ENCODE results near the gene RASA3. TPM values are rescaled to one million over a fixed set of nuclear protein-coding genes. Genes with fewer than 3 reads are reported as not detected.

The RASA3 gene
- total and polyA plus RNA-seq, 2 of the 4 experiments (the other 2 are of a cell fraction): 21.0 to 31.4 TPM

DNA sequence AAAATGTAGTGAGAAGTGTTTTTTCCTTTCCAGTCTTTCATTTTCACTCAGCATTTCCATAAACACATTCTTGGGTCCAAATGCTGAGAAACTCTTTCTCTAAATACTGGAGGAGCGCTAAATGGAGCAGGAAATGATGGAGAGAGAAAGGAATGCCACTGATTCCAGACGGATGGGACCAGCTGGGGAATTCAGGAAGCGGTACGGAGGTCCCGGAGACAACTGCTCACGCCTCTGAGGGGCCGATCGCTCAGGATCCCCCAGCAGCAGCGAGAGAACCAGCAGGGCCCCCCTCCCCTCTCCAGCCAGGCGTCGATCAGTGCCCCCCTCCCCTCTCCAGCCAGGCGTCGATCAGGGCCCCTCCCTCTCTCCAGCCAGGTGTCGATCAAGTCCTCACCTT, 13.2 kb downstream of the RASA3 start:
- Histone ChIP-seq H3K18ac (ENCODE audit: low read depth, low read length) (peak overlapping the region; percentile 94), H3K23ac (ENCODE audit: low read depth, low read length) (peak overlapping the region; percentile 89; the same call in 1 of the 2 replicates), H3K9me1 (ENCODE audit: insufficient read depth, low read length) (peaks cover 31% of the 10 kb centered on the region), H3K4me1 (ENCODE audit: control insufficient read depth, insufficient read depth, low read length) (peaks cover 37% of the 10 kb centered on the region), H3K79me1 (ENCODE audit: low read depth in 1 of 2, low read length in 2 of 2) (peaks cover 11 to 58% of the 10 kb centered on the region in 2 experiments; a peak in 3 of 4 replicates), H3K27ac (ENCODE audit: insufficient read depth, low read length) (peak overlapping the region; percentile 99), H2AK9ac (replicated peaks; ENCODE audit: low read depth, low read length, poor library complexity) (peak overlapping the region; percentile 60), H3K9me3 (ENCODE audit: control insufficient read depth, insufficient read depth, low read length) (no peaks in the 10 kb centered on the region), H4K20me1 (ENCODE audit: insufficient read depth, low read length) (peaks cover 7% of the 10 kb centered on the region), H2AK5ac (ENCODE audit: low read depth, low read length) (peak overlapping the region; percentile 80; the same call in 1 of the 2 replicates), H3K14ac (replicated peaks; ENCODE audit: low read depth, low read length) (peak overlapping the region; percentile 73; the same call in 1 of the 2 replicates), H3K27me3 (ENCODE audit: control insufficient read depth, insufficient read depth, low read length) (no peaks in the 10 kb centered on the region), H4K8ac (ENCODE audit: low read depth in 2 of 2, low read length in 2 of 2) (peak overlapping the region; percentile 89 to 97), H3K36me3 (ENCODE audit: control insufficient read depth, insufficient read depth, low read length) (peaks cover 2% of the 10 kb centered on the region; the same call in 1 of the 2 replicates), H2BK120ac (ENCODE audit: low read depth, low read length) (peak overlapping the region; percentile 98), H4K5ac (ENCODE audit: low read depth, low read length) (peak overlapping the region; percentile 65; the same call in 1 of the 2 replicates), H4K91ac (ENCODE audit: insufficient read depth, low read depth, low read length) (peak overlapping the region; percentile 96), H2BK5ac (ENCODE audit: low read depth, low read length, poor library complexity, severe bottlenecking) (peak overlapping the region; percentile 98), H2AFZ (replicated peaks; ENCODE audit: low read length, poor library complexity) (no peak overlapping the region), H3K4ac (ENCODE audit: low read depth, low read length) (peak overlapping the region; percentile 95), H2BK15ac (ENCODE audit: low read depth, low read length) (no peak overlapping the region), H3K4me2 (ENCODE audit: low read depth, low read length) (peak overlapping the region; percentile 86), H3K56ac (ENCODE audit: extremely low read depth, insufficient read depth, low read length) (peak overlapping the region; percentile 97), H3K4me3 (ENCODE audit: insufficient read depth, low read depth, low read length) (no peak overlapping the region; the same call in 1 of the 2 replicates), H3K9ac (ENCODE audit: low read depth, low read length) (peak overlapping the region; percentile 83), H2BK20ac (ENCODE audit: low read depth, low read length) (peak overlapping the region; percentile 86; the same call in 1 of the 2 replicates)
- CTCF ChIA-PET: no interaction called here
- TF ChIP-seq RCOR1 (IDR thresholded peaks at IDR 0.05; ENCODE audit: insufficient replicate concordance, low read length) (peak; percentile 72), FOS (IDR thresholded peaks at IDR 0.05; ENCODE audit: low read depth, low read length) (peak; percentile 36; the same call in 1 of the 2 replicates), BHLHE40 (IDR thresholded peaks at IDR 0.05; ENCODE audit: low read depth, low read length) (peak; percentile 61), RAD21 (IDR thresholded peaks at IDR 0.05; ENCODE audit: low read length) (peak; percentile 19), NFE2L2 (IDR thresholded peaks at IDR 0.05; ENCODE audit: low read depth, low read length) (no peak), MAZ (IDR thresholded peaks at IDR 0.05; ENCODE audit: borderline replicate concordance, low read depth, low read length) (peak; percentile 57; the same call in 1 of the 2 replicates), MAFK (IDR thresholded peaks at IDR 0.05; ENCODE audit: low read depth, low read length) (no peak)
- dilution Hi-C loops (cut with HindIII; ENCODE audit: low sequenced_read_pairs, unreplicated experiment): no loop called here
- intact Hi-C loops (cut with micrococcal nuclease): loop anchor here (1.0 kb wide), 2 partner anchors 12 to 54 kb away; no protein-coding TSS in a partner anchor
- ATAC-seq (ENCODE audit: low read depth) (peak; percentile 75), DNase-seq (peak; percentile 95)
- no TSS peak for BruUV-seq (replicated peaks)
- POLR2A ChIA-PET (ENCODE audit: unreplicated experiment): no interaction called here
- in situ Hi-C loops (cut with MboI; ENCODE audit: low sequenced_read_pairs): no loop called here
- WGBS, 2 experiments (ENCODE audit: extremely low coverage in 2 of 2, insufficient read length in 1 of 2): no CpG with 5 or more reads among the region's 14 CpGs

Measured in IMR-90 (cell line).